Measurements from ENCODE around the gene SPOCD1.
"Not testable (repeated sequence)": the region's sequence is repeated elsewhere in the genome, so short reads cannot be mapped to it uniquely, and the experiment has no call there.

The SPOCD1 gene

DNA sequence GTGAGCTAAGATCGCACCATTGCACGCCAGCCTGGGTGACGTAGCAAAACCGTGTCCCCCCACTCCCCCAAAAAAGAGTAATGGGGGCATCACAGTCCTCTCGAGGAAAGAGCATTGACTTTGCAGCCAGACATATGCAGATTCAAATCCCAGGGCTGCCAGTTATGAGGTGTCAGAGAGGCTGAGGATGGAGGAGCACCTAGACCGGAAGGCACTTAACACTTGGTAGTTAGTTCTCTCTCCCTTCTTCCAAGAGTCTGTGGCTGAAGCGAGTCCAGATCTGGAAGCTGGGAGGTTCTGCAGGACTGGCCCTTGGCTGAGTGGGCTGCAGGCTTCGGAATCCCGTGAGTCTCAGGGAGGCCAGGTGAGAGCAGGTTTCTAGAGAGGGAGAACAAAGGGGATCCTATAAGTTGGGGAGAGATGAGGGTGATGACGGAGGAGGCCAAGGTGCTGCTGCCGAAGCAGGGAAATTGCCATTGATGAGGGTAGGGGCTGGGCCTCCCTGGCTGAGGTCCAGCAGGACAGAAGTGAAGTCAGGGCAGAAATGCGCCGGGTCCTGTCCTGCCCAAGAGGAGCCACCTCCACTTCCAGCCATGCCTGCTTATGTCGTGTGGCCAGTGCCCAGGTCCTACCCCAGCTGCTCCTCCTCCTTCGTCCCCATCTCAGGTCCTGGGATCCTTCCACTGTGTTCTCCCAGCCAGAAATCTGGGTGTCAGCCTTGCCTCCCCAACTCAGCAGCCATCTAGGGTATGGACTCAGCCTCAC lies 13.3 kb upstream of the SPOCD1 start:
- no peak for FAIRE-seq

DNA sequence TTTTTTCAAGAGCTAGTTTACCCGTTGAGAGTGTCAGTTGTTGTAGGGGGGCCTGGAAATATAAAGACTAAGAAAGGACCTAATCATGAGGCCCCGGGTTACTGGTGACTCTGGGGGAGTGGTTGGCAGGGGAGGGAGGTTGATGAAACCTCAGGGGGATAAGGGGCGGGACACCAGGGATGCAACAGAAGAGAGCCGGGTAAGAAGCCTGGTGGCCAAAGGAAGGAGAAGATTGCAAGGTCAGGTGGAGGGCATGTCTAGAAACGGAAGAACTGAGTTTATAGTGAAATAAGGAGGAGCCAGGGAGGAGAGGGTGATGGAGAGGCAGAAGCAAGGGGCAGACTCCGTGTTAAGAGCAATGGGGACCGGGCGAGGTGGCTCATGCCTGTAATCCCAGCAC lies 12.5 kb upstream of the SPOCD1 start:
- FAIRE-seq: no peak

DNA sequence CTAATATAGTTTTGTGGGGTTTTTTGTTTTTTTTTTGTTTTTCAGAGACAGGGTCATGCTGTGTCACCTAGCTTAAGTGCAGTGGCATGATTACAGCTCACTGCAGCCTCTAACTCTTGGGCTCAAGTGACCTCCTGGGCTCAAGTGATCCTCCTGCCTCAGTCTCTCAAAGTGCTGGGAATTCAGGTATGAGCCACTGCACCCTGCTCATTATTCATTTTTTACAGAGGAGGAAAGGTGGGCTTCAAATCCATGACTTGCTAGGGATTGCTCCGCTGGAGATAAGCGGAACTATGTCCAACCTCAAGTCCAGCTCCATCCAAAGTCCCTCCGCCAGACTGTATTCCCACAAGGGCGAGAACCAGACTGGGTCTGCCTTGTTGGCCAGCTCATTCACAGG lies 8.0 kb upstream of the SPOCD1 start:
- FAIRE-seq: no peak

DNA sequence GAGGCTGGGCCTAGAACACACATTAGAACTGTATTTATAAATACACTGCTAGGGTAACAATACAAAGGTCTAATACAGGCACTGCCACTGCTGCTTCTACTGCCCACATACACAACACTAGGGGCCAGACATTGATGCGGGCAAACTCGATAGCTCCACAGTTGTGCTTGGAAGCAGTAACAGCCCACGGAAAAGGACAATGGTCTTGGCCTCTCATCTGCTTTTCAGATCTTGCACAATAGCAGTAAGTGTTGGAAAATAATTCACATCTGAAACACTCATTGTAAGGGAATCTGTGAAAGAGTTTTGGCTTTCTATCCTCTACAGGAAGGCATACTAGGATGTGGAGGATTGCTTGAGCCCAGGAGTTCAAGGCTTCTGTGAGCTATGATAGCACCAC lies 6.9 kb upstream of the SPOCD1 start:
- FAIRE-seq: no peak

DNA sequence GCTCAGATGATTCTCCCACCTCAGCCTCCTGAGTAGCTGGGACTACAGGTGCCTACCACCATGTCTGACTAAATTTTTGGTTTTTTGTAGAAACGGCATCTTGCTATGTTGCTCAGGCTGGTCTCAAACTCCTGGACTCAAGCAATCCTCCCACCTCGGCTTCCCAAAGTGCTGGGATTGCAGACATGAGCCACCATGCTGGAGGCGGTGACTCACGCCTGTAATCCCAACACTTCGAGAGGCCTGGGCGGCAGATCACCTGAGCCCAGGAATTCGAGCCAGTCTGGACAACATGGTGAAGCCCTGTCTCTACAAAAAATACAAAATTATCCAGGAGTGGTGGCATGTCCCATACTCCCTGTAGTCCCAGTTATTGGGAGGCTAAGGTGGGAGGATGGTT lies 4.4 kb upstream of the SPOCD1 start:
- FAIRE-seq: not testable (repeated sequence)

DNA sequence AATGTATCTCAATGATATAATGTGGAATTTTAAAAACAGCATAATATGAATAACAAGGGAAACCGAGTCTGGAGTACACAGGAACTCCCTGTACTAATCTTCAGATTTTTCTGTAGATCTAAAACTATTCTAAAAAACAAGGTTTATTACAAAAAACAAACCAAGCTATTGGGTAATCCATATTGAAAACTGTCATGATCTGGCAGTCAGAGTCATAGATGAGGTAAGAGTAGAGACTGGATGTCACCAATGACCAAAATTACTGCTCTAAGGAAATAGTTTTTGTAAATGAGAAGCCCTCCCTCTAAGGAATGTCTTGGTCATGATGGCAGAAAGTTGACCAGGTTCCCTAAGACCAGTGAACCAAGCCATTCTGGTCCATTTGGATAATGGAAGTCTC lies 2.4 kb upstream of the SPOCD1 start:
- no peak for FAIRE-seq

DNA sequence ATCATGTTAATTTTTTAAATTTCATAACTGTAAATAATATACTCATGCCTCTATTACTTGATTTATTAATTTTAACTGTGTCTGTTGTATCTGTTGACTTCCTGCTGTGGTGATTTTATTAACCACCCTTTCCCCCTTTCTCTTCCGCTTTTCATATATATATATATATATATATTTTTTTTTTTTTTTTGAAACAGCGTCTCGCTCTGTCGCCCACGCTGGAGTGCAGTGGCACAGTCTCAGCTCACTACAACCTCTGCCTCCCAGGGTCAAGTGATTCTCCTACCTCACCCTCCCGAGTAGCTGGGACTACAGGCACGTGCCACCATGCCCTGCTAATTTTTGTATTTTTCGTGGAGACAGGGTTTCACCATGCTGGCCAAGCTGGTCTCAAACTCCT lies 1.1 kb upstream of the SPOCD1 start:
- FAIRE-seq: not testable (repeated sequence)

DNA sequence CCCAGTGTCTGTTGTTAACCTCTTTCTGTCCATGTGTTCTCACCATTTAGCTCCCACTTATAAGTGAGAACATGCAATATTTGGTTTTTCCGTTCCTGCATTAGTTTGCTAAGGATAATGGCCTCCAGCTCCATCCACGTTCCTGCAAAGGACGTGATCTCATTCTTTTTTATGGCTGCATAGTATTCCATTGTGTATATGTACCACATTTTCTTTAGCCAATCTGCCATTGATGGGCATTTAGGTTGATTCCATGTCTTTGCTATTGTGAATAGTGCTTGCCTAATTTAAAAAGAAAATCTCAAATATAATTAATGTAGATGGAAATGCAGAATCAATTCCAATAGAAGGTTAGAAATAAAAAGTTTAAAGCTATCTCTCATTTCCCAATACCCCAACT lies 679 bp upstream of the SPOCD1 start:
- FAIRE-seq: not testable (repeated sequence)

DNA sequence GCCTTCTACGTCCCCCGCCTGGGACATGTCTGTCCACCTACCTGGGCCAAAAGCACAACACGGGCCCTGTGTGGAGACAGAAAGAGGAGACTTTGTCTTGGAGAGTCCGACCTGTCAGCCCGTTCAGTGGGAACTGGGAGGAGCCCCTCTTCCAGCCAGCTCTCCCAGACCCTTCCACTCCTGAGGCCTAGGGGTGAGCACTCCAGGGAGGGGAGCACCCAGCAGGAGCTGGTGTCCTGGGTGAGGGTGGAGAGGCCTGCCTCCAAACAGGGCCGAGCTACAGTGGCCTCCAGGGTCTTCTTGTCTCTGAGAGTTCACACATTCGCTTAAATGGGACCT lies 546 bp downstream of the SPOCD1 start:
- no peak for FAIRE-seq

DNA sequence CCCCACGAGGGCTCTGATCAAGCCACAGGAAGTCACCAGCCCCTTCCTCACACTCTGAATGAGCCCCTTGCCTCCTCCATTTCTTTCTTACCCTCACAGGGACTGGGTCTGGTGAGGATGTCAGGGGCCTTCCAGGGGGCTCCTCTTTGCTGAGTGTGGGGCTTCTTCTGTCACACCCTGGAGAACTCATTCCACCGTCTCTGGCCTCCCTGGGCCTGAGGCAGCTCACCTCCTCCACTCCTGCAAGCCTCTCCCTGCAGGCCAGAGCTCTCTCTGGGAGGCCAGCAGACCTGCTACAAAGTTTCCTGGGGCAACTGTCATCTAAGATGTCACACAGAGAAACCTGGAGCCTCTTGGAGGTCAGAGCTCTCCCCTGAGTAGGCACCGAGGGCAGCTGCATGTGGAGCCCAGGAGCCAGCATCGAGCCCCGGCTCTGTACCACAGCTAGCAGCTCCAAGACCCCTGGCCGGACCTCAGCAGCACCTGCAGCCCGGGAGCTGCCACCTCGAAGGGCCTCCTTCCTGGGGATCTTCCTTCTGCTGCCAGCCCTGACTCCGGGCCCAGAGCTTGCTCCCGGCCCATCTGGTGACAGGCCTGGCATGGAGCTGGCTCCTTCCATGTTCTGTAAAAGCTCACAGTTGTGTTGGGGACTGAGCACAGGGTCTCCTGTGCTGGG lies 1.1 kb downstream of the SPOCD1 start:
- FAIRE-seq: no peak

DNA sequence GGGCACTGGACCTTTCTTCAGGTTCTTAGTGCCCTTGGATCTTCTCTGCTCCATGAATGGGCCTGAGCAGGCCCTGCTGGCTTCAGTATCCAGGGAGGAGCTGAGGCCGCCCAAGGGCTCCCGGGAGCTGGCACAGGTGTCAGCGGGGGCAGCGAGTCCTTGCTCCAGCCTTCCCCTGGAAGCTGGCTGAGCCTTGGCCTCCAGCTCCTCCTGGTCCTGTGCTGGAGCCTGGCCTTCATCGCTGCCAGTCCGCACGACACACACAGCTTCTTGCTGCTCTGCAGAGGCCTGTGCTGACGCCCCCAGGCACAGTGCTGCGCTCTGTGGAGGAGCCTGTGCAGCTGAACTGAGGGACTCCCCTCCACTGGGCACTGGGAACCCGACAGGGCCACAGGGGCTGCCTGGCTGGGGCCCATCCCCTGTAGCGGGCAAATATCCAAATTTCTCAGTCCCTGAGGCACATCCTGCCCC lies 1.7 kb downstream of the SPOCD1 start:
- no peak for FAIRE-seq

DNA sequence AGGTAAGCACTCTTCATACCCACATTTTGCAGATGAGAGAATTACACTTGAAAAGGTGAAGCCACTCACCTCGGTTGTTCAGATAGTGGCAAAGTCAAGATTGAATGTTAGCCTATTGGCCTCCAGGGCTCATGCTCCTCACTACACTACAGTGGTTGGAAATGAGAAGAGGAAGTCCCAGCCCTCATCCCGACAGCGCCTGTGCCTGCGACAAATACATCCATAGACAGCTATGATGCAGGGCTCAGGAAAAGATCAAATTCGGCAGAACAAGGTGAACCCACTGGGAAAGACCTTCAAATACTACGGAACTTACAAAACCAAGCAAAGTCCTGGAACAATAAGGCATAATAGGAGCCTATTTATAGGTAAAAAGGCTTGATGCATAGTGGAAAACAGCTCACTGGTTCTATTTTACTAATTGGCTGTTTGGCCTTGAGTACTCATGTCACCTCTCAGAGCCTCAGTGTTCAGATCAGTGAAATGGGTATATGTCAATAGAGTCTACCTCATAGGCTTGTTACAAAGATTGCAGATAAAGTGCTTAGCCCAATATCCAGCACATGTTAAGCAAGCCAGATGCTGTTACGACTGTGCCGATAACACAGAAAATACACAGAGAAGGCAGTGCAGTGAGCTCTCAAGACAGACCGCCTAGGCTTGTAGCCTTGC lies 3.5 kb downstream of the SPOCD1 start:
- FAIRE-seq: no peak

DNA sequence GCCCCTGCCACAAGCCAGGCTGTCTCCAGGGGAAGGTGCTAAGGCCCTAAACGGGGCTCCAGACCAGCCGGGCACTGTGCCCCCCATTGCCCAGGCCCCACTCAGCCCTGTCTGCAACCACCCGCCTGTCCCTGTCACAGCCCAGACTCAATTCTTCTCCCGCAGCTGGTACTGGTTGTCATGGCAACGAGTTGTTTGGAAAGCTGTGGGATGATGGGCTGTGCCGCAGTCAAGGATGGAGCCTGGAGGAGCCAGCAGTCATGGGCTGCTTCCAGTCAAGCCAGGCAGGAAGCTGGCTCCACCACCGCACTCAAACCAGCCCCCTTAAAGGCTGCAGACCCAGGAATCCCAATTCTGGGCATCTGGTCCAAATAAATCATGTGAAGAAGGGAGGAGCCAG lies 4.2 kb downstream of the SPOCD1 start:
- no peak for FAIRE-seq

DNA sequence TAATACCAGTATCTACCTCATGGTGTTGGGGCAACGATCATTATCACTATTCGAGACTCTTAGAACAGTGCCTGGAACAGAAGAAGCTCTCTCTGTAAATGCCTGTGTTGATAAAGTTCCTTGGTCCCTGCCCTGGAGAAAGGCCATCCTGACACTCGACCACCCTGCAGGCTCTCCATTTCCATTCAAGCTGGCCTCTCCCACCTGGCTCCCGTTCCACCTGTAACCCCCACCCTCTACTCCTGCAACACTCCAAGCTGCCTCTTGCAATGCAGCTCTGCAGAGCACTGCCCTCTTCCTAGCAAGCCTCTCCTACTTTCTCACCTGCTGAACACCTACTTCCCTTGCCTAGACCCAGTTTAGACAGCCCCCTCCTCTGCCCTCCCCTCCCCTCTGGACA lies 6.1 kb downstream of the SPOCD1 start:
- FAIRE-seq: no peak

DNA sequence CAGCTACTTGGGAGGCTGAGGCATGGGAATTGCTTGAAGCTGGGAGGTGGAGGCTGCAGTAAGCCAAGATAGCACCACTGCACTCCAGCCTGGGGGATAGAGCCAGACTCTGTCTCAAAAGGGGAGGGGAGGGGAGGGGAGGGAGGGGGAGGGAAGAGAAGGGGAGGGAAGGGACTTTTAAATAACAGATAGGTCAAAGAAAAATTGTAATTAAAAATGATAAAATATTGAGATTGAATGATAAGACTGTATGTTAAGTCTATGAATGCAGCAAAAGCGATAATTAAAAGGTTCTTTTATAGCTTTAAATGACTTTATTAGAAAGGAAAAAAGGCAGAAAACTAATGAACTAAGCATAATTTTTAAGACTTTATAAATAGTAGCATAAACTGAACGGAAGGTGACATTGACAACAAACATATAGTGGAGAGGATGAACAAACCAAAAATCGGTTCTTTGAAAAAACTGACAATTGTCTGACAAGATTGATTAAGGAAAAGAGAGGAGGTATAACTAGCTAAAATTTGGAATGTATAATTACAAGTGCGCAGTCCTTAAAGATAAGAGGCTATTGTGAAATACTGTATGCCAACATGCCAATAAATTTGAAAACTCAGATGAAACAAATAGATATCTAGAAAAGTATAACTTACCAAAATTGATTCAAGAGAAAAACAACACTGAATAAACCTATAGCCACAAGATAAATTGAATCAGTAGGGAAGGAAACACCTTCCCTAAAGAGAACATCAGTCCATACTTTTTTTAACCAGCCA lies 8.4 kb downstream of the SPOCD1 start:
- no peak for FAIRE-seq

DNA sequence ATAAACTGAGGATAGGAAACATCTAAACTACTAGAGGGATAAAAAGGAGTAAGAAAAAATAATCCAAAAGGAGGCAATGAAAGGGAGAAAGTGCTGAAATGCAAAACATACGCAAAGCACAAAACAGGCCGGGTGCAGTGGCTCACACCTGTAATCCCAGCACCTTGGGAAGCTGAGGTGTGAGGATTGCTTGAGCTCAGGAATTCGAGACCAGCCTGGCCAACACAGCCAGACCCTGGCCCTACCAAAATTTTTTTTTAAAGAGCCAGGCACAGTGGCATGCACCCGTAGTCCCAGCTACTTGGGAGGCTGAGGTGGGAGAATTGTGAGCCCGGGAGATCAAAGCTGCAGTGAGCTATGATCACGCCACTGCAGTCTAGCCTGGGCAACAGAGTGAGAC lies 10.5 kb downstream of the SPOCD1 start:
- FAIRE-seq: no peak

DNA sequence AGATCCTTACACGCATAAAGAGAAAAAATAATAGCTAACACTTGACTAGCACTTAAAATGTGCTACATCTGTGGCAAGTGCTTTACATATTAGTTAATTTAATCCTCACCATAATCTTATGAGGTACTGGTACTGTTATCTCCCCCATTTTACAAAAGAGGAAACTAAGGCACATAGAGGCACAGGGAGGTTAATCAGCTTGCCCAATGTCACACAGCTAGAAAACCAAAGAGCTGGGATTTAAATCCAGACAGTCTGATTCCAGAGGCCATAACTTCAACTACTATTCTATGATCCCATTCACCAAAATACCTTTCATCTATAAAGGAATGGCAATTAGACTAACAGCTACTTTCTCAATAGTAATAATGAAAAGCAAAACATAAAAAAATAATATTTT lies 11.7 kb downstream of the SPOCD1 start:
- no peak for FAIRE-seq

DNA sequence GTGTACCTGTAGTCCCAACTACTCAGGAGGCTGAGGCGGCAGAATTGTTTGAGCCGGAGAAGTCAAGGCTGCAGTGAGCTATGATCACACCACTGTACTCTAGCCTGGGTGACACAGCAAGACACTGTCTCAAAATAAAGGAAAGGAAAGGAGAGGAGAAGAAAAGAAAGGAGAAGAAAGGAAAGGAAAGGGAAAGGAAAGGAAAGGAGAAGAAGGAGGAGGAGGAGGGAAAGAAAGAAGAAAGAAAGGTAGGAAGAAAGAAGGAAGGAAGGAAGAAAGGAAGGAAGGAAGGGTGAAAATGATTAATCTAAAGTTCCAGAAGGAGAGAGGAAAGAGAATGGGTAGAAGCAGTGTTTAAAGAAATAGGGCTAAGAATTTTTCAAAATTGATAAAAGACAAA lies 12.2 kb downstream of the SPOCD1 start:
- no peak for FAIRE-seq

DNA sequence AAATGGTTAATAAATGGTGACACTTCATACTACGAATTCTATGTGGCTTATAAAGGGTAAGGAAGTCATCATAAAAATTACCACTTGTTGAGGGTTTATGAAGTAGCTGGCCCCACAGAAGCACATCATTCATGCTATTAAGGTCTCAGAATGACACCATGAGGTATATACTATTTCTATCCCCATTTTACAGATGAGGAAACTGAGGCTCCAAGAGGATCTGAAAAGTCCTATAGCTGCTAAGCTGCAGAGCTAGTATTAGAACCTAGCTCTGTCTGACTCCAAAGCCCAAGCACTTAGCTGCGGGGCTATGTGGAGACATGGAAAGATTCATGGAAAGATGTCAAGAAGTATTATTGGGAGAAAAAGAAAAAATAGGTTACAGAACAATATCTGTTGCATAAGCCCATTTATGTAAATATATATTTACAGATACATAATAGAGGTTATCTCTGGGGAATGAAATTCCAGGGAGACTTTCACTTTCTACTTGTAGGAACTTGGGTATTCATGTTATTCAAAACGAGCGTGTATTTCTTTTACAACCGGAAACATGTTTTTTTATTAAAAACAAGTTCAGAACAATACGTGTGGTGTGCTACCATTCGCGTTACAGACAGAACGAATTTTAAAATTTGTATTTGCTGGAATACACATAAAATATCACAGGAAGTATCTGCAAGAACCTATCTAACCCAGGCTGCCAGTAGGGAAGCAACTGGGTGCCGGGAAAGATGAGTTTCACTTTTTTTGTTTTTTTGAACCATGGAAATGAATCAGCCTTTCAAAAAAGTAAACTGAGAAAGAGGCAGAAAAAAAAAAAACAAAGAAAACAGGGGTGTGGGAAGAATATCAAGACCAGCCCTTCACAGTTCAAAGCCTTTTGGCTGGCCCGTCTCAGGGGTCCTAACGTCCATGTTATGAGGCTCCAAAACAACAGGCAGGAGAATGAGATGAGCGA lies 13.4 kb downstream of the SPOCD1 start:
- no peak for FAIRE-seq

DNA sequence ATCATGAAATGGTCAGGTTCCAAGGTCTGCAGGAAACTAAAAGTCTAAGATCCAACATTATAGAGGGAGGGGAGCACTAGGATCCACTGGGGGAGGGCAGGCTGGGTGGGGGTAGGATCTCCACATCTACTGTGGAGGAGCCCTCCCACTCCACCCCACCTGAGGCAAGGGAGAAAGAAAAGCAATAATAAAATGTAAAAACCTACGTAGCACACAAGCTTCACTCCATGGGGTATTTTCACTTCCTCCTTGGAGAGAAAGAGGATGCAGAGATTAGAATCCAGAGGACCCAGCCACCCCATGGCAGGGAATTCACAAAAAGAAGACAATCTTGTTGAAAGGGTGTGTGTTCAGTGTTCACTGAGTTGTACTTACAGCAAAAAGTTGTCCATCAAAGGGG lies 14.4 kb downstream of the SPOCD1 start:
- no peak for FAIRE-seq

DNA sequence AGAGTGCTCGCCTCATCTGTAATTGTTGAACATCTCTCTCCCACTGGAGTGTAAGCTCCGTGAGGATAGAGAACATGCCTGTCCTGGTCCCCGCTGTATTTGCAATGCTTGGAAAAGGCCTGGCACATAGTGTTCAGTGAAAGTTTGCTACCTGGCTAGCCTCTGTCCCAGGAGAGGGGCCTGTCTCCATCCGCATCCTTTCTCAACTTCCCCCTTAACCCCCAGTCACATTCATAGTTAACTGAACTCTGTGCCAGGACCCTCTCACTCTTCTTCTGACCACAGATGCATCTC lies 15.2 kb downstream of the SPOCD1 start:
- FAIRE-seq: no peak

DNA sequence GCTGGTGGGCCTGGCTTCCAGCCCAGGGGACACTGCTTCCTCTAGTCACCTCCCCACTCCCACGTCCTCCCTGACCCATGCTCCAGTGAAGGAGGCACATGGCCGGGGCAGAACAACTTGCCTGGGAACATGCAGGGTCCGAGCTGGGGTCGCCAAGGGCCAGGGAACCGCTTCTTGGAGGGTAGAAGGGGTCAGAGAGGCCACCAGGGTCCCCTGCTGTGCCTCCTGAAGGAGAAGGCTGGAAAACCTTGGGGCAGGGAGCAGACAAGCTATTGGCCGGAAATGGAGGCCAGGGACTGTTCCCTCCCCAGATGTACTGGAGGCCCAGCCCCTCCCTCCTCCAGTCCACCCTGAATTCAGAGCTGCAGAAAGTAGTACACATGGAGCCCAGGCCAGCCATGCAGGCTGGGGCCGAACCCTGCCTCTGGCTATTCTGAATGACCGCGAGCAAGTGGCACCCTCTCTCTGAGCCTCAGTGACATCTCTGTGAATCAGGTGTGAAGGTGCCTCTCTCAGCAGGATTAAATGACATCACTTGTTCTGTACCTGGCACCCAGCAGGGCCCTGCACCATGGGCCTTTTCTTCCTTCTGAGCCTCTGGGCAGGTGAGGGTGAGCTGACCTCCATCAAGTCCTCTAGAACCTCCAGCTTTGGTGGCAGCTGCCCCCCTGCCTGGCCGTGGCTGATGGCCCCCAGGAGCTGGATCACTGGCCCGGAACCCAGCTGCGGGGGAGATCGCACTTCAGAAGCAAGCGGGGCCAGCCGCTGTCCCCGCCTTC lies 15.7 kb downstream of the SPOCD1 start:
- no peak for FAIRE-seq

Measured in A204.1 (cell line).